AML-193 (cell line): ENCODE results near the gene PPP1R9B.
A peak's percentile ranks its signal among the peaks of the same experiment; 100 is the strongest.

ENCODE experiments used
- DNase-seq, 2 experiments: peaks; one replicate each; lab custom pipeline; 2025; lab: John Stamatoyannopoulos, UW

Gene PPP1R9B

DNA sequence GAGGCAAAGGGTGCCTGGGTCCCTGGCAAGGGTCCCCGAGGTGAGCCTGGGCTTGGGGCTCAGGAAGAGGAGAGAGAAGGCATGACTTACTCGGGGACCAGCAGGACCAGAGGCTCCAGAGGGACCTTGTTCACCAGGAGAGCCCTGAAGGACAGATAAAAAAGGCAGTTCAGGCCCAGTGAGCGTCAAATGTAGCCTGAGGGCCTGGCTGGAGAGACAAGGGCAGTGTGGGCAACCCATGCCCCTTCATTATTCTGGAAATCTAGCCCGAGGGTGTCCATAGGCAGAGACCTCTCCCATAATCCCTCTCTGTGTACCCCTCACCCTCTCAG lies 36.9 kb upstream of the PPP1R9B start:
- DNase-seq = no peak

- no peak for DNase-seq
Observed at GRCh38 chr17:50186661-50187393, 36.4 kb upstream of the PPP1R9B start.

DNA sequence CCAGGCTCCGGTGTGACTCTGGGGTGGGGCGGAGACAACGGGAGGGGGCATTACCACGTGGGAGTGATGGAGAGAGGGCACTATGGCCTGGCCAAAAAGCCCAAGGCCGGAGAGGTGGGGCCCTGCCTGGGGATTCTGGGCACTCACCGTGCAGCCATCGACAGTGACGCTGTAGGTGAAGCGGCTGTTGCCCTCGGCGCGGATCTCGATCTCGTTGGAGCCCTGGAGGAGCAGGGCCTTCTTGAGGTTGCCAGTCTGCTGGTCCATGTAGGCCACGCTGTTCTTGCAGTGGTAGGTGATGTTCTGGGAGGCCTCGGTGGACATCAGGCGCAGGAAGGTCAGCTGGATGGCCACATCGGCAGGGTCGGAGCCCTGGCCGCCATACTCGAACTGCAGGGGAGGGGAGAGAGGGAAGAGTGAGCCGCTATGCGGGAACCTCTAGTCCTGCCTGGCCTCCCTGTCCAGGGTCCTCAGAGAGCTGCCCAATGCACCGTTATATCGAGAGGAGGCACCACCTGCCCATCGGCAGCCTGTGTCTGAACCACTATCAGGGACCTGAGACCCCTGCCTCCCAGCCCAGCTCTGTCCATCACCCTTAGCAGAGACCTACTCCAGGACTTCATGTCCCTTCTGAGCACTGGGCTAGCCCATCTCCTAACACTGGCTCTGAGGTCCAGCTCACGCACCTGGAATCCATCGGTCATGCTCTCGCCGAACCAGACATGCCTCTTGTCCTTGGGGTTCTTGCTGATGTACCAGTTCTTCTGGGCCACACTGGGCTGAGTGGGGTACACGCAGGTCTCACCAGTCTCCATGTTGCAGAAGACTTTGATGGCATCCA lies 35.4 kb upstream of the PPP1R9B start:
- DNase-seq = no peak

DNA sequence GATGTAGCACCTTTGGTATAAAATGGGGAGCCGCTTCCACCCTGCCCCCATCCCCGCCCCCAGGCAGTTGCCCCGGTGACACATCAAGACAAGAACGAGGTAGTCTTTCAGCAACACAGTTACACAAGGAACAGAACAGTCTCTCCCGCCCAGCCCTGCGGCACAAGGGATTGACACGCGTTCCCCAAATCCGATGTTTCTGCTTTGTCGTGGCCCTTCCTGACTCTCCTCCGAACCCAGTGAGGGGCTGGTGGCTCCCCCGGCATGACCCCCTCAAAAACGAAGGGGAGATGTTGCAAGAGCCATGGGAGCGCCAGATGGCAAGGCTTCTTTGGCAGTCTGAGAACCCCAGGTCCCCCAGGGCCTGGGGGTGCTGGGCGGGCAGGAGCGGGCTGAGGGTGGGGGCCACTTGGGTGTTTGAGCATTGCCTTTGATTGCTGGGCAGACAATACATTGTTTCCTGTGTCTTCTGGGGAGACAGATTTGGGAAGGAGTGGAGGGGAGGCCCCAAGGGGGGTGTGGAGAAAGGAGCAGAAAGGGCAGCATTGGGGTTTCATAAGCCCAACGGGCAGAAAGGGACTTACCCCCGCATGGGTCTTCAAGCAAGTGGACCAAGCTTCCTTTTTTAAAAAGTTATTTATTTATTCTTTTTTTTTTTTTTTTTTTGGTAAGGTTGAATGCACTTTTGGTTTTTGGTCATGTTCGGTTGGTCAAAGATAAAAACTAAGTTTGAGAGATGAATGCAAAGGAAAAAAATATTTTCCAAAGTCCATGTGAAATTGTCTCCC lies 34.3 kb upstream of the PPP1R9B start:
- DNase-seq = peak; percentile 82 to 90

- peak; percentile 6 to 23 for DNase-seq
Observed at GRCh38 chr17:50184064-50184463, 33.6 kb upstream of the PPP1R9B start.

DNA sequence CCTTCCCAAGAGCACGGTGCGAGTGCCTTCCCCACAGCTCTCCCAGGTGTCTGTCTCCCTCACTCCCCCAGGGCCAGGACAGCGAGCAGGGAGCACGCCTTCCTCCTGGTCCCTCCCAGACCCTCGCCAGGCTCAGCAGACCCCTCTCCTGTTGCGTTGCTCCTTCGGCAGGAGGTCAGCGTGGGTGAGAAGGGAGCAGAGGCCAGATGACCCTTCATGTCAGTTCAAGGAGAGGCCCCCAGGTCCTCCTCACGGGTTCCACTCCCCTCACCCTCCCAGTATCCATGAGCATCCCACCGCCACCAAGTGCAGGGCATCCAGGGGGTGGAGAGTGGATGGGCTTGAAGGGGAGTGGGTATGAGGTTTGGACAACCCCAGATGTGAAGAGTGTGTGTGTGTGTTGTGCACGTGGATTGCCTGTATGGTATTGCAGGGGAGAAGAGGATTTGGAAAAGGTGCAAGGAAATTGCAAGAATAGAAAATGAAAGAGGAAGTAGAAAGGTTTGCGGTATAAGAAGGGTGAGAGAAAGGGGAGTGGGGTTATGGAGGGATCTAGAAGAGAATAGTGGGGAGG lies 33.0 kb upstream of the PPP1R9B start:
- peak; percentile 90 to 93 for DNase-seq

- DNase-seq = no peak
Observed at GRCh38 chr17:50182783-50183420, 32.4 kb upstream of the PPP1R9B start.

- DNase-seq = no peak
Observed at GRCh38 chr17:50181591-50182560, 31.4 kb upstream of the PPP1R9B start.

DNA sequence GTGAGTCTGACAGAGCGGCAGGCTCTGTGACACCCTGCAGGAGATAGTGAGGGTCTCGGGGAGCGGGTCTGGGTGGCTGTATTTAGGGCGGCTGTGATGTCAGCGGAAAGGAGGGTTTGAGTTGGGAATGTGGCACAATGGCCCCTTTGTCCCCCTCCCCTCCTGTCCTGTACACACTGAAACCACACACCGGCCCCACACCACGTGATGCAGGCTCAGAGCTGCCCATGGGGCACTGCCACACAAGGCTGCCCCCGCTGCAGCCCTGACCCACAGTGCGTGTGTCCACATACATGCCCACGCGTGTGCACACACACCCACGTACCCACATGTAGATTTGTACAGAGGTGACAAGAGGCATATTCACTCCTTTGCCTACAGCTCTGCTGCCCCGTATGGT lies 30.7 kb upstream of the PPP1R9B start:
- DNase-seq = no peak

- DNase-seq = no peak
Observed at GRCh38 chr17:50180620-50181019, 30.1 kb upstream of the PPP1R9B start.

GRCh38 chr17:50180111-50180510 lies 29.6 kb upstream of the PPP1R9B start:
- no peak for DNase-seq

DNA sequence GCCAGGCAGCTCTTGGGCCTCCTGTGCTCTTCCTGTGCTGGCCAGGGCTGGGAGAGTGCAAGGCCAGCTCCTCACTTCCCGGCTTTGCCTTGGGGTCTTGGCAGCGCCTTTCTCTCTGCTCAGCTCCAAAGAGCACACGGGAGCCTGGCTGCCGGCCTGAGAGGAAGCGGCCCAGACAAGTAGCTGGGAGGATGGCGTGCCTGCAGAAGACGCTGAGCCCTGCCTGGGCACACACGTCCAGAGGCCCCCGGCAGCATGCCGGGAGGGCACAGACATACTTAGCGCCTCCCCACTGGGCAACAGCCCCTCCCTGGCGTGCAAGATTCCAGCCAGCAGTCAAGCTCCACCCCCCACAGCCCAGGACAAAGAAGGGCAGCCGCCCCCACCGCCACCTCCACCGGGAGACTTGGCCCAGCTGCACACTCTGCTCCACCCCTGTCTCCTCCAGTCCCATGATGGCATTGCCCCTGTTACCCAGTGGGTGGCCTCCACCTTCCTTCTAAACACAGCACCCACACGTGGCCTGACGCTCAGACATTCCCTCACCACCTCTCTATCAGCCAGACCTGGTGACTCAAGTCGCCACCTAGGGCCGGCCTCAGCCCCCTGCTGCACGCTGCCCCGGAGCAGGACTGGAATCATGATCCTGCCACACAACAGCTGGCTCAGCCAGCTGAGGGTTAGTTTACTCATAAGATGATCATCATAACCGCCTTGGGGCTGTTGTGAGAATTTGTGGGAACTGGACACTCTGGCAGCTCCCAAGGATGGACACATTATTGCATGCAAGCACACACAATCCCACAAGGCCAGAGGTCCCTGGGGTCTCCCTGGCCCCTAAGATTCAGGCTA lies 27.7 kb upstream of the PPP1R9B start:
- DNase-seq = no peak

DNA sequence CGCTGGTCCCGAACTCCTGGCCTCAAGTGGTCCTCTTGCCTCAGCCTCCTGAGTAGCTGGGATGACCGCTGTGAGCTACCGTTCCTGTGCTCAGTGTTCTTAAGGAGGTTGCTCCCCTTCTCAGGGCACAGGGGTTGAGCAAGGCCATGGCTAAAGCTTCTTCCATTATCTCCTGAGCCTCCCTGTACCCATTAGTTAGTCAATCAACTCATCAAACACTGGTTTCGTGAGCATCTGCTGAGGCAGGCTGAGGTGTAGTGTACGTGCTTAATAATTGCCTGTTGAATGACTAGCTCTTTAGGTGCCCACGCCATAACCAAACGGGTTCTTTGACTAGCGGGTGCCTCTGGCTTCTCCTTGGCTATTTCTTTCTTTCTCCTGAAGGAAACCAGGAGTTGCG lies 27.0 kb upstream of the PPP1R9B start:
- no peak for DNase-seq

DNA sequence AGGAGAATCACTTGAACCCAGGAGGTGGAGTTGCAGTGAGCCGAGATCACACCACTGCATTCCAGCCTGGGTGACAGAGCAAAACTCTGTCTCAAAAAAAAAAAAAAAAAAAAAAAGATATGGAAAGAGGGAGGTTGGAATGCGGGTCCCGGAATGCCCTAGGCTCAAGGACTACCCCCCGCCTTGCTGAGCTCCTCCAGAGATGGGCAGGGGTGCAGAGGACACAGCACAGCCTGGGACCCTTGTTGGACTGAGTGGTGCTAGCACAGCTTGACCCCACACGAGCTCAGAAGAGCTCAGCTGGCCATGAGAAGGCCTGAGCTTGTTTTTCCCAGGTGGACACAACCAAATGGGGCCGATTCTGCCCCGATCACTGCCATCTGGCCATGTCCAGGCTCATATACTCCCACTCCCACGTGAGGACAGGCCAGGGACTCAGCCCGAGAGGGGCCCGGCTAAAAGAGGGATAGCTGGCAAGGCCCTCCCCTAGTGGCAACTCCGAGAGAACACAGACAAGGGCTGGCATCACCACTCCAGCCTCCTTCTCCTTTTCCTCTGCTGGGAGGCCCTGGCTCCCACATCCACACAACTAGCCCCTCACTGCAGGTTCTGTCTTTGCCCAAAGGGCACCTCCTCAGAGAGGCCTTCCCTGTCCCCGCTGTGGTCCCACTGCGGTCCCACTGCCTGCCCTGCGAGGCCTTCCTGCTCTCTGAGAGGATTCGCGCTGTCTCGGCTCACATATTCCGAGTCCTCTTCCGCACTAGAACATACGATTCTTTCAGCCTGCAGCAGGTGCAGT lies 26.3 kb upstream of the PPP1R9B start:
- DNase-seq = no peak

- DNase-seq = no peak
Observed at GRCh38 chr17:50175035-50175807, 24.7 kb upstream of the PPP1R9B start.

GRCh38 chr17:50174444-50174843 lies 24.0 kb upstream of the PPP1R9B start:
- no peak for DNase-seq

GRCh38 chr17:50173335-50173941 lies 23.0 kb upstream of the PPP1R9B start:
- no peak for DNase-seq

- no peak for DNase-seq
Observed at GRCh38 chr17:50172936-50173334, 22.5 kb upstream of the PPP1R9B start.
